MM.1S (cell line): Measurements from ENCODE around the gene CYGB.

Experiments used
- DNase-seq: peaks from one replicate; pipeline ENCODE4 v3.0.0-alpha.2; 2015
- H2AFZ ChIP-seq: fragments of 300-600 bp; sonication (generic); 2 replicates; pipeline ENCODE4 v1.6.0; 2016; ENCODE audit warnings: antibody characterized with exemption, low read length
- H3F3A ChIP-seq: fragments of 300-600 bp; sonication (generic); 2 replicates; pipeline ENCODE4 v1.6.1; 2016; ENCODE audit warnings: mild to moderate bottlenecking, antibody characterized with exemption, low read length, moderate library complexity, mixed read lengths; ENCODE audit not compliant: insufficient read depth
- H3K27ac ChIP-seq: fragments of 300-600 bp; sonication (generic); 2 replicates; pipeline ENCODE4 v1.5.1; 2016; ENCODE audit warnings: mild to moderate bottlenecking, low read length
- H3K27me3 ChIP-seq: fragments of 300-600 bp; sonication (generic); replicated peaks from 2 replicates; pipeline ENCODE4 v1.6.0; 2016; ENCODE audit warnings: low read length; ENCODE audit not compliant: insufficient read depth
- H3K36me3 ChIP-seq: fragments of 300-600 bp; sonication (generic); replicated peaks from 2 replicates; pipeline ENCODE4 v1.6.1; 2016; ENCODE audit warnings: mild to moderate bottlenecking, low read length, mixed read lengths; ENCODE audit not compliant: insufficient read depth
- H3K4me1 ChIP-seq: fragments of 300-600 bp; sonication (generic); 2 replicates; pipeline ENCODE4 v1.6.1; 2016; ENCODE audit warnings: low read length, mixed read lengths
- H3K4me2 ChIP-seq: fragments of 300-600 bp; sonication (generic); 2 replicates; pipeline ENCODE4 v1.6.0; 2016; ENCODE audit warnings: low read depth, low read length
- H3K4me3 ChIP-seq: fragments of 300-600 bp; sonication (generic); 2 replicates; pipeline ENCODE4 v1.5.1; 2016; ENCODE audit warnings: low read length, mixed read lengths
- H3K79me2 ChIP-seq: fragments of 300-600 bp; sonication (generic); 2 replicates; pipeline ENCODE4 v1.6.1; 2016; ENCODE audit warnings: mixed run types, low read length, mixed read lengths
- H3K9ac ChIP-seq: fragments of 300-600 bp; sonication (generic); 2 replicates; pipeline ENCODE4 v1.6.1; 2016; ENCODE audit warnings: low read length, mixed read lengths
- H3K9me2 ChIP-seq: fragments of 300-600 bp; sonication (generic); replicated peaks from 2 replicates; pipeline ENCODE4 v1.6.1; 2016; ENCODE audit warnings: mild to moderate bottlenecking, low read length, mixed read lengths; ENCODE audit not compliant: insufficient read depth
- H3K9me3 ChIP-seq: fragments of 300-600 bp; sonication (generic); replicated peaks from 2 replicates; pipeline ENCODE4 v1.6.1; 2016; ENCODE audit warnings: mild to moderate bottlenecking, low read length, mixed read lengths; ENCODE audit not compliant: insufficient read depth
- H4K20me1 ChIP-seq: fragments of 300-600 bp; sonication (generic); 2 replicates; pipeline ENCODE4 v1.6.1; 2016; ENCODE audit warnings: mild to moderate bottlenecking, low read length, moderate library complexity, mixed read lengths; ENCODE audit not compliant: insufficient read depth
- EZH2 ChIP-seq: fragments of 300-600 bp; sonication (generic); optimal IDR thresholded peaks from 2 replicates; pipeline ENCODE3; 2017; ENCODE audit warnings: low read depth, mild to moderate bottlenecking, antibody characterized with exemption, low read length, mixed read lengths
- EZH2phosphoT487 ChIP-seq: fragments of 300-600 bp; sonication (generic); IDR thresholded peaks from 2 replicates; pipeline ENCODE4 v1.6.1; 2018; ENCODE audit warnings: antibody characterized with exemption, low read length
- TF ChIP-seq, protein P1 (sequence below): fragments of 300-600 bp; sonication (generic); IDR thresholded peaks from 2 replicates; pipeline ENCODE4 v1.5.1; 2016; ENCODE audit warnings: antibody characterized with exemption, low read length, mixed read lengths

Gene CYGB

DNA sequence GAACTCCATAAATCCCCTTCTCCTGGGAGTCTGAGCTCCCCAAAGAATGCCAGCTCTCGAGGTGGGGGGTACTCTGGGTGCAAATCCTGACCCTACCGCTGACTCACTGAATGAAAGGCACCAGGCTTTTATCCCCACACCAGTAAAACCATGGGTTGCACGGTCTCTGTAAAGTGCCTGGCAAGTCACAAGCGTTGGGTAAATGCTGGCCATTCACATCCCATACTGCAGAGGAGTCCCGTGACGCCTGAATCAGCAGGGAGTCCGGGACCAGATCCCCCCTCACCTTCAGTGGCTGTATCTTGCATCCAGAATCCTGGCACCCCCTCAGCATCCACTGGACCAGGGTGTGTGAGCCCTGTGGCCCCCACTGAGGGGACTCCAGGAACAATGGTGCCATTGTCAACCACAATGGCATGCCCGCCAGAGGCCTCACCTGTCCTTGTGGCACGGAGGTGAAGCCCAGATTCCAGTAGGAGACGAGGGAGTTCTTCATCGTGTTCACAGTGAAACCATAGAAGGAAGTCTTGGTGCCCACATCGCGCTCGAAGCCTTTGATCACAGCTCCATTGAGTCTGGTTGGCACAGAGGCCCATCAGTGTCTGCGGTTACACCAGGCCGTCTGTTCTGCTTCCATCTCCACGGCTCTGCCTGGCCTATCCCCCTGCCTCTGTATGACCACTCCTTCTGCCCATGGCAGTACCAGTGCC lies 34.8 kb upstream of the CYGB start:
- H3K9me3 ChIP-seq, result no peaks in the 10 kb centered on the region
- no peaks in the 10 kb centered on the region for H3F3A ChIP-seq
- H3K9me2 ChIP-seq, result no peaks in the 10 kb centered on the region
- no peaks in the 10 kb centered on the region; the same call in 1 of the 2 replicates for H4K20me1 ChIP-seq
- no peak overlapping the region for H3K27ac ChIP-seq
- no peaks in the 10 kb centered on the region for H3K4me1 ChIP-seq
- H3K27me3 ChIP-seq, result no peaks in the 10 kb centered on the region
- no peak for TF ChIP-seq EZH2phosphoT487
- H3K4me2 ChIP-seq, result no peak overlapping the region
- DNase-seq, result no peak
- no peak overlapping the region for H2AFZ ChIP-seq
- no peak overlapping the region for H3K4me3 ChIP-seq
- no peaks in the 10 kb centered on the region for H3K36me3 ChIP-seq
- no peaks in the 10 kb centered on the region for H3K79me2 ChIP-seq
- no peak overlapping the region for H3K9ac ChIP-seq

DNA sequence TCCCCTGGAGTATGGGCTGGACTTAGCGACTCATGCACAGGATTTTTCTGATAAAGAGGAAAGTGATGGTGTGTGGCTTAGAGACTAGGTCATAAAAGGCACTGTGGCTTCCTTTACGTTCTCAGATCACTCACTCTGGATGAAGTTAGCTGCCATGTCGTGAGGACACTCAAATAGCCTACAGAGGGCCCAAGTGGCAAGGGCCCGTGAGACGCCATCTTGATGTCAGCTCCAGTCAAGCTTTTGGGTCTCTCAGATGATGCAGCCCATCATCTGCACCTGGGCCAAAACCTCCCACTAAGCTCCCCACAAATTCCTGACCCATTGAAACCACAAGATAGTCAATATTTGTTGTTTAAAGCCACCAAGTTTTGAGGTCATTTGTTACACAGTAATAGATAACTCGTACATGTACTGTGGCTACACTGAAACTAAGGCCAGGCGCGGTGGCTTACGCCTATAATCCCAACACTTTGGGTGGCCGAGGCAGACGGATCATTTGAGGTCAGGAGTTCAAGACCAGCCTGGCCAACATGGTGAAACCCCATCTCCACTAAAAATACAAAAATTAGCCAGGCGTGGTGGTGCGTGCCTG lies 33.5 kb upstream of the CYGB start:
- H3K9me2 ChIP-seq, result no peaks in the 10 kb centered on the region
- H3F3A ChIP-seq, result no peaks in the 10 kb centered on the region; the same call in 1 of the 2 replicates
- no peaks in the 10 kb centered on the region for H3K9me3 ChIP-seq
- peaks cover 3% of the 10 kb centered on the region; the same call in 1 of the 2 replicates for H4K20me1 ChIP-seq
- H3K27ac ChIP-seq, result no peak overlapping the region
- no peaks in the 10 kb centered on the region for H3K4me1 ChIP-seq
- DNase-seq, result no peak
- TF ChIP-seq EZH2 (no peak), EZH2phosphoT487 (no peak)
- TF ChIP-seq, protein P1, sequence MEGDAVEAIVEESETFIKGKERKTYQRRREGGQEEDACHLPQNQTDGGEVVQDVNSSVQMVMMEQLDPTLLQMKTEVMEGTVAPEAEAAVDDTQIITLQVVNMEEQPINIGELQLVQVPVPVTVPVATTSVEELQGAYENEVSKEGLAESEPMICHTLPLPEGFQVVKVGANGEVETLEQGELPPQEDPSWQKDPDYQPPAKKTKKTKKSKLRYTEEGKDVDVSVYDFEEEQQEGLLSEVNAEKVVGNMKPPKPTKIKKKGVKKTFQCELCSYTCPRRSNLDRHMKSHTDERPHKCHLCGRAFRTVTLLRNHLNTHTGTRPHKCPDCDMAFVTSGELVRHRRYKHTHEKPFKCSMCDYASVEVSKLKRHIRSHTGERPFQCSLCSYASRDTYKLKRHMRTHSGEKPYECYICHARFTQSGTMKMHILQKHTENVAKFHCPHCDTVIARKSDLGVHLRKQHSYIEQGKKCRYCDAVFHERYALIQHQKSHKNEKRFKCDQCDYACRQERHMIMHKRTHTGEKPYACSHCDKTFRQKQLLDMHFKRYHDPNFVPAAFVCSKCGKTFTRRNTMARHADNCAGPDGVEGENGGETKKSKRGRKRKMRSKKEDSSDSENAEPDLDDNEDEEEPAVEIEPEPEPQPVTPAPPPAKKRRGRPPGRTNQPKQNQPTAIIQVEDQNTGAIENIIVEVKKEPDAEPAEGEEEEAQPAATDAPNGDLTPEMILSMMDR, result no peak
- H3K4me2 ChIP-seq, result no peak overlapping the region
- H3K79me2 ChIP-seq, result no peaks in the 10 kb centered on the region
- no peak overlapping the region for H3K4me3 ChIP-seq
- no peaks in the 10 kb centered on the region for H3K36me3 ChIP-seq
- no peak overlapping the region for H2AFZ ChIP-seq
- no peaks in the 10 kb centered on the region for H3K27me3 ChIP-seq
- H3K9ac ChIP-seq, result no peak overlapping the region

GRCh38 chr17:76570457-76570856 lies 32.9 kb upstream of the CYGB start:
- no peaks in the 10 kb centered on the region for H3K27me3 ChIP-seq
- no peaks in the 10 kb centered on the region for H3K9me2 ChIP-seq
- no peak overlapping the region for H3K27ac ChIP-seq
- DNase-seq, result no peak
- H3K4me3 ChIP-seq, result no peak overlapping the region
- peaks cover 3% of the 10 kb centered on the region; the same call in 1 of the 2 replicates for H3F3A ChIP-seq
- H2AFZ ChIP-seq, result no peak overlapping the region
- H3K36me3 ChIP-seq, result no peaks in the 10 kb centered on the region
- H3K79me2 ChIP-seq, result no peaks in the 10 kb centered on the region
- no peak overlapping the region for H3K9ac ChIP-seq
- peaks cover 6% of the 10 kb centered on the region; the same call in 1 of the 2 replicates for H4K20me1 ChIP-seq
- H3K4me2 ChIP-seq, result no peak overlapping the region
- TF ChIP-seq EZH2phosphoT487, result no peak
- TF ChIP-seq EZH2, result no peak
- TF ChIP-seq, protein P1, result no peak
- H3K4me1 ChIP-seq, result no peaks in the 10 kb centered on the region
- H3K9me3 ChIP-seq, result no peaks in the 10 kb centered on the region
